HL-60/S4 treated with retinoic acid at 250 ng/mL for 4 days and 3 days (cell line): ENCODE data around the gene SNRNP40.
"Not testable (repeated sequence)": the region's sequence is repeated elsewhere in the genome, so short reads cannot be mapped to it uniquely, and the experiment has no call there.

ENCODE experiments used
- in situ Hi-C: fragments of 300-500 bp; cut with MboI; formaldehyde crosslinking; loops from 2 replicates; pipeline ENCODE4 v1.7.0; 2022; ENCODE audit warnings: low sequenced_read_pairs

The SNRNP40 gene

GRCh38 chr1:31287791-31288190 is 8.8 kb downstream of the SNRNP40 start:
- in situ Hi-C loops, result not testable (repeated sequence)

DNA sequence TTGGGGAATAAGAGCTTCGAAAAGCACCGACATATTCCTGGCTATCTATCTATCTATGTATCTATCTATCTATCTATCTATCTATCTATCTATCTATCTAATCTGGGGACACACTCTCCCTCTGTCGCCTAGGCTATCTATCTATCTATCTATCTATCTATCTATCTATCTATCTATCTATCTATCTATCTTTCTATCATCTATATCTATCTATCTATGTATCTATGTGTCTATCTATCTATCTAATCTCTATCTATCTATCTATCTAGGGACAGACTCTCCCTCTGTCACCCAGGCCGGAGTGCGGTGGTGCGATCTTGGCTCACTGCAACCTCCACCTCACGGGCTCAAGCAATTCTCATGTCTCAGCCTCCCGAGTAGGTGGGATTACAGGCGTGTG is 14.2 kb downstream of the SNRNP40 start:
- in situ Hi-C loops, result not testable (repeated sequence)

DNA sequence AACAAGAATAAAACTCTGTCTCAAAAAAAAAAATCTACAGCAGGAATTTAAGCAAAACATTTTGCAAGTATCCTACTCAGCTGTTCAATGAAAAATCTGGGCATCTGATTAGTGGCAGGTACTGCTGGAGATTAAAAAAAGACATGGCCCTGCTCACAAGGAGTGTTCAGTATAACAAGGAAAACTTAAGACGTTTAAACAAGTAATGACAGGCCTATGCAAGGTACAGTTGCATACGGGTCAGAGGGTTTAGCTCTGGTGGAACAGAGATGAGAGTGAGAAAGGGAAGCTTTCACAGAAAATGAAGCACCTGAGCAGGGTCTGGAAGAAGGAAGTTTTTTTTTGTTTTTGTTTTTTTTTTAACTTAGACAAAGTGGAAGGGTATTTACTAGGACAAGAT is 23.0 kb downstream of the SNRNP40 start:
- in situ Hi-C loops, result no loop called here

DNA sequence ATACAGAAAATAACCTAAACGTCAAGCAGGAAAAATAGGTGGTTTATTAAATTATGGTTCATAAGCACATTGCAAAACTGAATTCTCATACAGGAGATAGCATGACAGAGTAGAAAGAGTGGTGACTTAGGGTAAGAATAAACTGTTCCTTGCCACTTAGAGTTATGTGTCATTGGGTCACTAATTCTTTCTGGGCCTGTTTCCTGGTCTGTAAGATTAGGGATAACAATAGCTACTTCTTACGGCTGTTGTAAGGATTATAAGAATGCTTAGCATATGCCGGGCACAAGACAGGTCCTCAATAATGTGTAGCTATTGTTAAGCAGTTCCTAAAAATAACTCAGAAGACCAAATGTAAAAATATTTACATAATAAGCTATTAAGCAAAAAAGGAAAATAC is 24.2 kb downstream of the SNRNP40 start:
- in situ Hi-C loops, result no loop called here

GRCh38 chr1:31266547-31266946 is 30.0 kb downstream of the SNRNP40 start:
- in situ Hi-C loops, result no loop called here

DNA sequence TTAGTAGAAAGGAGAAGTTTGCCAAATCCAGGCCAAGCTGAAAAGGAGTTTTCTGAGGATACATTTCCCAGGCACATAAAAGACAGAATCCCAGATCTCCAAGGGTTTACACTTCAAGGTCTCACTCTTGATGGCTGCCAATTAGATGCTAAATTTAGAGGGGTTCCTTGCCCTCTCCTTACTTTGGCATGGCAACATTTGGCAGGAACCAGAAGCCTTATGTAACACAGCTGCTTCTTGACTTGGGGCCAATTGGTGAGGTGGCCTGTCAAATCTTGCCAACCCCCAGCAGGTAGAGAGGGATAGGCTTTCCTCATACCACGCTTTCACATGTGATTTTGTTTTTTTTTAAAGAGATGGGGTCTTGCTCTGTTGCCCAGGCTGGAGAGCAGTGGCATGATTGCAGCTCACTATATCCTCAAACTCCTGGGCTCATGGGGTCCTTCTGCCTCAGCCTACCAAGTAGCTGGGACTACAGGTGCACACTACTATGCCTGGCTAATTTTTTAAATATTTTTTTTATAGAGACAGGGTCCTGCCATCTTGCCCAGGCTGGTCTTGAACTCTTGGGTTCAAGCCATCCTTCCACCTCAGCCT is 31.7 kb downstream of the SNRNP40 start:
- in situ Hi-C loops, result no loop called here

DNA sequence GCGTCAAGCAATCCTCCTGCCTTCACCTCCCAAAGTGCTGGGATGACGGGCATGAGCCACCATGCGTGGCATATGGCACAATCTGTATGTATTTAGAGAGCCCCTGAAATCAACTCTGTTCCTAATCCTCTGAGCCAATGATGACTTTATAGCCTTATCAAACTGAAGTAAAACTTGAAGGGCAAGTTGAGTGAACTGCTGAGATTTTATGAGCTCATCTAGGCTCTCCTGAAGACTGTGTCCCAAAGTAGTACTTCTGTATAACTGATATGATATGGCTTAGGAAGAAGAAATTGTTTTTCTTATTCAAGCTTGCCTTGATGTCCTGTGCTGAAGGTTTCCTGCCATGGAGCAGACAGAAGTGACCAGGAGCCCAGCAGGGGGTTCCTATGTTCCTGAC is 33.2 kb downstream of the SNRNP40 start:
- in situ Hi-C loops, result no loop called here

DNA sequence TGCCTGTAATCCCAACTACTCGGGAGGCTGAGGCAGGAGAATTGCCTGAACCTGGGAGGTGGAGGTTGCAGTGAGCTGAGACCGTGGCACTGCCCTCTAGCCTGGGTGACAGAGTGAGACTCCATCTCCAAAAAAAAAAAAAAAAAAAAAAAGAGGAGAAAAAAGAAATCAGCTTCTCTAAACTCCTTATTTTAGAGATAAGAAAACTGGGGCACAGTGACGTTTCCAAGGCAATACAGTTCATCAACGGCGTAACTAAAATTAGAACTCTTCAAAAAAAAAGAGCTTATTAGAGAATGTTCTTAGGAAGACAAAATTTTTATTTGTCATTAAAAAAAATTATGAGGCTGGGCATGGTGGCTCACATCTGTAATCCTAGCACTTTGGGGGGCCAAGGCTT is 34.2 kb downstream of the SNRNP40 start:
- in situ Hi-C loops, result not testable (repeated sequence)

DNA sequence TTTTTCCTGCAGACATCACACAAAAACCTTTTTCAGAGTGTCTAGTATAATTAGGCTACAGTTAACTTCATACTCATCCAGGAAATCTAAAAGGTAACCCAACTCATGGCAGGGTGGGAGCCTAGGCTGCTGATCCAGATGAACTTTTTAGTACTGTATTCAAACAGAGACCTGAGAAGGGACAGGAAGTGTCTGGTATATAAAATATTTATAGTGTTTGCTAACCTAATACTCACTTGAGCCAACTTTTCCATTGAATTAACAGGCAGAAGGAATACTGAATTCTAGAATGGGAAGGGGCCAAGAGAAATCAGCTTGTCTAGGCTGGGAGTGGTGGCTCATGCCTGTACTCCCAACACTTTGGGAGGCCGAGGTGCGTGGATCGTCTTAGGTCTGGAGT is 34.7 kb downstream of the SNRNP40 start:
- in situ Hi-C loops, result no loop called here

- in situ Hi-C loops, result no loop called here
Observed at GRCh38 chr1:31259746-31260145, 36.8 kb downstream of the SNRNP40 start.

DNA sequence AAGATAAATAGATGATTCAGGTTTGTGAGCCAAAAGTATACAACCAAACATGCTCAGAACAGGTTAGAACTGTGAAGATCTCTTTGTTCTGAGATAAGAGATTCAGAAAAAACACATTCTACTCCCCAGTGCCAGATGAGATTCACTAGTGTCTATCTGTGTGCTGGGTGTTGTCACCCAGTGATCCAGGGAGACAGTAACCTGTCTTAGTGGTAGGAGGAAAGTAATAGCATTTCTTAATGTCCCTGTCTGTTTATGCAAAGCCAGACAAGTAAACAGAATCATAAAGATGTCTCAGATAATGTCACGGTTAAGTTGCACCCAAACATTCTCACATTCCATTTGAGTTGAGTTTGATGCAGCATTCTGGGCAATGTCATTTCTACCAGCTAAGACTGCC is 38.0 kb downstream of the SNRNP40 start:
- in situ Hi-C loops, result no loop called here

DNA sequence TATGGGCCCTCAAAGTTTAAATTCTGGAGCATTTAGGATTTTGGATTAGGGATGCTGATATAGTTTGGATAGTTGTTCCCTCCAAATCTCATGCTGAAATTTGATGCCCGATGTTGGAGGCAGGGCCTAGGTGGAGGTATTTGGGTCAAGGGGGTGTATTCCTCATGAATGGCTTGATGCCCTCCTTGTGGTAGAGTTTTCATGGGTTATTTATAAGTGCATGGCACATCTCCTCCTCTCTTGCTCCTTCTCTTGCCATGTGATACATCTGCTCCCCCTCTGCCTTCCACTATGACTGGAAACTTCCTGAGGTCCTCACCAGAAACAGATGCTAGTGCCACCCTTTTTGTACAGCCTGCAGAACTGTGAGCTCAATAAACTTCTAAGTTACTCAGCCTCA is 39.4 kb downstream of the SNRNP40 start:
- in situ Hi-C loops, result no loop called here

GRCh38 chr1:31249854-31250253 is 46.7 kb downstream of the SNRNP40 start:
- in situ Hi-C loops, result no loop called here

DNA sequence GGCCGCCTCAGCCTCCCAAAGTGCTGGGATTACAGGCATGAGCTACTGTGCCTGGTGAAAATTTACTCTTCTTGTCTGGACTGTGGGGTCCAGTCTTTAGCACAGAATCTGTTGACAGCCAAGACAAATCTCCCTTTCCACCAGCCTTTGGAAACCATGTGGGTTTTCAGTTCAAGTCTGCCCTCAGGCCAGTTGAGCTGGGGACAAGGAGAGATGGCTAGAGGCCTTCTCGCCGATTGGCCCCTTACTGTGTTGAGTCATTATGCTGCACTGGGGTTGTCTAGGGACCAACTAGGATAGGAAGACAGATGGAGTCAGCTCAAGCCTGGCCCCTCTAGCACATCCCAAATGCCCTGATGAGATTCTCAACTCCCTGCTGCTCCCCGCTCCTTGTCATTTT is 48.3 kb downstream of the SNRNP40 start:
- in situ Hi-C loops, result no loop called here

- in situ Hi-C loops, result no loop called here
Observed at GRCh38 chr1:31244326-31244725, 52.3 kb downstream of the SNRNP40 start.

- in situ Hi-C loops, result no loop called here
Observed at GRCh38 chr1:31243501-31244286, 52.9 kb downstream of the SNRNP40 start.

- in situ Hi-C loops, result no loop called here
Observed at GRCh38 chr1:31241321-31241720, 55.3 kb downstream of the SNRNP40 start.

DNA sequence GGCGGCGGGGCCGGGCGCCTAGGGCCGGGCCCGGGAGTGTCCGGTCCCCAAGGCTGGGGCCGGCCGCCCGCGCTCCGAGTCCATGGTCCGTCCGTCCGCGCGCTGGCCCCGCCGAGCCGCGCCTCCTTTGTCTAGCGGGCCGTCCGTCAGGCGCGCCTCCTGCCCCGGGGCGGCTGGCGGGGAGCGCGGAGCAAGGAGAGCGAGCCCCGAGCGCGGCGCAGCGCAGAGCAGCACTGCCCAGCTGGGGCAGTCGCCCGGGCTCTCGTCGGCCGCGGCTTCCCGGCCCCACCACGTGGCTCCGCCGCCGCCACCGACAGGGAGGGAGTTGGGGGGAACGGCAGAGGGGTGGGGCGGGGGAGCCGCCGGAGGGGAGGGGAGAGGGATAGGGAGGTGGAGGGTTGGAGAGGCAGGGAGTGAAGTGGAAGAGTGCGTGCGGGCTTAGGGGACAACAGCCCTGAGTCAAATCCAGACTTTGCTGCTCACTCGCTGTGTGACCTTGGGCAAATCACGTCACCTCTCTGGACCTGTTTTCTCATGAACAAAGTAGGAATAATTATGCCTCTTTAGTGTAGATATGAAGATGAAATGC is 56.8 kb downstream of the SNRNP40 start, which contains the start of gene NKAIN1:
Gene NKAIN1 (minus strand): TSS at position 235 of the 589 bp plus-strand sequence. CDS start 340 bp downstream, outside the sequence.
- in situ Hi-C loops, result no loop called here

DNA sequence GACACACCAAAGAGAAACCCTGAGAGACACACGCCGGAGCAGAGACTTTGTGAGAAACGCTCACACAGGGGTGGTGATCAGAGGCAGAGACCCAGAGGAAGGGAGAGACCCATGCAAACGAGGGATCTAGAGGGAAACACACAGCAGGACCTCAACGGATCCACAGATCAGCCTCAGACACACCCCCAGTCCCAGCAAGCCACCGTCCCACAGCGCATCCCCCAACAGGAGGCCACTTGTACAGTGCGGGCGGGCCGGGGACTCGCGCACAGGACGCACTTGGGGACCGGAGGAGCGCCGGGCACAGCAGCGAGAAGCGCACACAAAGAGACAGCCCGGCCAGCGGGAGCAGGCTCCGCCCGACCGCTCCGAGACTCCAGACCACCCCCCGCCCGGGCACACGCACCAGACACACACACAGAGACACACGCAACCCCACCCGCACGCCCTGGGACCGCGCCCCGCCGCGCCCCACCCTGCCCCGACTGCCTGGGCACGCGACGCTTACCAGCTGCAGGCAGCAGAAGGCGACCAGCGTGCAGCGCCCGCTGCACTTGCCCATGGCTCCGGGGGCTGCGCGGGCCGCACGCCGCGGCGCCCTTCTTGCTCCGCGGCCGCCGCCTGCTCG is 57.5 kb downstream of the SNRNP40 start:
- in situ Hi-C loops, result no loop called here

- in situ Hi-C loops, result no loop called here
Observed at GRCh38 chr1:31238612-31238985, 58.0 kb downstream of the SNRNP40 start.

- in situ Hi-C loops, result no loop called here
Observed at GRCh38 chr1:31234870-31235269, 61.7 kb downstream of the SNRNP40 start.
